ENCODE measurements around the gene KCNB1. TPM values are rescaled to one million over a fixed set of nuclear protein-coding genes. Genes with fewer than 3 reads are reported as not detected.

Gene KCNB1
- polyA plus RNA-seq, 1 donor: 2.4 TPM

- Histone ChIP-seq H3K4me1 (ENCODE audit: control insufficient read depth, insufficient read depth, low read length) (peaks cover 2% of the 10 kb centered on the region), H3K27me3 (ENCODE audit: control insufficient read depth, insufficient read depth, low read length) (peaks cover 5% of the 10 kb centered on the region)
- WGBS (ENCODE audit: insufficient coverage, low lambda C conversion rate): no CpG with 5 or more reads among the region's 3 CpGs
Measured at GRCh38 chr20:49446080-49446479, 36.4 kb downstream of the KCNB1 start.

GRCh38 chr20:49445176-49445575, 37.3 kb downstream of the KCNB1 start:
- no peak overlapping the region for H3K27ac ChIP-seq (ENCODE audit: low read length)
- WGBS (ENCODE audit: insufficient coverage, low lambda C conversion rate): no CpG with 5 or more reads among the region's 5 CpGs

More at GRCh38 chr20:49446080-49446479, 36.4 kb downstream of the KCNB1 start:
- H3K4me3 ChIP-seq (ENCODE audit: low read length): no peak overlapping the region
- DNase-seq: no peak
- H3K27ac ChIP-seq (ENCODE audit: low read length): no peak overlapping the region
- H3K36me3 ChIP-seq (ENCODE audit: control insufficient read depth, insufficient read depth, low read length): no peaks in the 10 kb centered on the region
- no peaks in the 10 kb centered on the region for H3K9me3 ChIP-seq (ENCODE audit: control insufficient read depth, low read depth, low read length)

GRCh38 chr20:49444553-49444990, 37.9 kb downstream of the KCNB1 start:
- H3K36me3 ChIP-seq (ENCODE audit: control insufficient read depth, insufficient read depth, low read length): no peaks in the 10 kb centered on the region
- H3K4me1 ChIP-seq (ENCODE audit: control insufficient read depth, insufficient read depth, low read length): peaks cover 2% of the 10 kb centered on the region
- WGBS (ENCODE audit: insufficient coverage, low lambda C conversion rate): no CpG with 5 or more reads among the region's 1 CpG
- peaks cover 12% of the 10 kb centered on the region for H3K27me3 ChIP-seq (ENCODE audit: control insufficient read depth, insufficient read depth, low read length)
- no peak overlapping the region for H3K27ac ChIP-seq (ENCODE audit: low read length)
- H3K9me3 ChIP-seq (ENCODE audit: control insufficient read depth, low read depth, low read length): no peaks in the 10 kb centered on the region
- H3K4me3 ChIP-seq (ENCODE audit: low read length): no peak overlapping the region
- DNase-seq: no peak

More at GRCh38 chr20:49445176-49445575, 37.3 kb downstream of the KCNB1 start:
- Histone ChIP-seq H3K27me3 (ENCODE audit: control insufficient read depth, insufficient read depth, low read length) (peaks cover 9% of the 10 kb centered on the region), H3K9me3 (ENCODE audit: control insufficient read depth, low read depth, low read length) (no peaks in the 10 kb centered on the region), H3K4me3 (ENCODE audit: low read length) (no peak overlapping the region), H3K4me1 (ENCODE audit: control insufficient read depth, insufficient read depth, low read length) (peaks cover 2% of the 10 kb centered on the region), H3K36me3 (ENCODE audit: control insufficient read depth, insufficient read depth, low read length) (no peaks in the 10 kb centered on the region)
- no peak for DNase-seq

- no peaks in the 10 kb centered on the region for H3K9me3 ChIP-seq (ENCODE audit: control insufficient read depth, low read depth, low read length)
- no peak overlapping the region for H3K4me3 ChIP-seq (ENCODE audit: low read length)
- no peak overlapping the region for H3K27ac ChIP-seq (ENCODE audit: low read length)
- no peaks in the 10 kb centered on the region for H3K36me3 ChIP-seq (ENCODE audit: control insufficient read depth, insufficient read depth, low read length)
- WGBS (ENCODE audit: insufficient coverage, low lambda C conversion rate): 100% methylated on average over 1 of the region's 3 CpGs
- H3K4me1 ChIP-seq (ENCODE audit: control insufficient read depth, insufficient read depth, low read length): no peaks in the 10 kb centered on the region
- peaks cover 15% of the 10 kb centered on the region for H3K27me3 ChIP-seq (ENCODE audit: control insufficient read depth, insufficient read depth, low read length)
- no peak for DNase-seq
Measured at GRCh38 chr20:49437057-49437456, 45.4 kb downstream of the KCNB1 start.

GRCh38 chr20:49435639-49436038, 46.8 kb downstream of the KCNB1 start:
- Histone ChIP-seq H3K4me1 (ENCODE audit: control insufficient read depth, insufficient read depth, low read length) (no peaks in the 10 kb centered on the region), H3K27ac (ENCODE audit: low read length) (no peak overlapping the region), H3K9me3 (ENCODE audit: control insufficient read depth, low read depth, low read length) (no peaks in the 10 kb centered on the region), H3K4me3 (ENCODE audit: low read length) (no peak overlapping the region), H3K27me3 (ENCODE audit: control insufficient read depth, insufficient read depth, low read length) (peaks cover 12% of the 10 kb centered on the region), H3K36me3 (ENCODE audit: control insufficient read depth, insufficient read depth, low read length) (no peaks in the 10 kb centered on the region)
- WGBS (ENCODE audit: insufficient coverage, low lambda C conversion rate): no CpG with 5 or more reads among the region's 5 CpGs
- no peak for DNase-seq

- no peak overlapping the region for H3K4me3 ChIP-seq (ENCODE audit: low read length)
- H3K9me3 ChIP-seq (ENCODE audit: control insufficient read depth, low read depth, low read length): no peaks in the 10 kb centered on the region
- no peaks in the 10 kb centered on the region for H3K4me1 ChIP-seq (ENCODE audit: control insufficient read depth, insufficient read depth, low read length)
- no peaks in the 10 kb centered on the region for H3K36me3 ChIP-seq (ENCODE audit: control insufficient read depth, insufficient read depth, low read length)
- peaks cover 8% of the 10 kb centered on the region for H3K27me3 ChIP-seq (ENCODE audit: control insufficient read depth, insufficient read depth, low read length)
- DNase-seq: no peak
- WGBS (ENCODE audit: insufficient coverage, low lambda C conversion rate): no CpG with 5 or more reads among the region's 10 CpGs
- H3K27ac ChIP-seq (ENCODE audit: low read length): no peak overlapping the region
Measured at GRCh38 chr20:49433333-49433732, 49.1 kb downstream of the KCNB1 start.

- no peaks in the 10 kb centered on the region for H3K9me3 ChIP-seq (ENCODE audit: control insufficient read depth, low read depth, low read length)
- no peak overlapping the region for H3K27ac ChIP-seq (ENCODE audit: low read length)
- no peak overlapping the region for H3K4me3 ChIP-seq (ENCODE audit: low read length)
- DNase-seq: no peak
- no CpG with 5 or more reads among the region's 3 CpGs for WGBS (ENCODE audit: insufficient coverage, low lambda C conversion rate)
- H3K36me3 ChIP-seq (ENCODE audit: control insufficient read depth, insufficient read depth, low read length): no peaks in the 10 kb centered on the region
- no peaks in the 10 kb centered on the region for H3K4me1 ChIP-seq (ENCODE audit: control insufficient read depth, insufficient read depth, low read length)
- H3K27me3 ChIP-seq (ENCODE audit: control insufficient read depth, insufficient read depth, low read length): peaks cover 8% of the 10 kb centered on the region
Measured at GRCh38 chr20:49432550-49432949, 49.9 kb downstream of the KCNB1 start.

GRCh38 chr20:49431329-49431728, 51.1 kb downstream of the KCNB1 start:
- Histone ChIP-seq H3K9me3 (ENCODE audit: control insufficient read depth, low read depth, low read length) (no peaks in the 10 kb centered on the region), H3K4me1 (ENCODE audit: control insufficient read depth, insufficient read depth, low read length) (no peaks in the 10 kb centered on the region), H3K36me3 (ENCODE audit: control insufficient read depth, insufficient read depth, low read length) (no peaks in the 10 kb centered on the region), H3K27me3 (ENCODE audit: control insufficient read depth, insufficient read depth, low read length) (peaks cover 7% of the 10 kb centered on the region), H3K4me3 (ENCODE audit: low read length) (no peak overlapping the region), H3K27ac (ENCODE audit: low read length) (no peak overlapping the region)
- DNase-seq: no peak
- WGBS (ENCODE audit: insufficient coverage, low lambda C conversion rate): 77% methylated on average over 3 of the region's 4 CpGs

- H3K36me3 ChIP-seq (ENCODE audit: control insufficient read depth, insufficient read depth, low read length): no peaks in the 10 kb centered on the region
- H3K4me3 ChIP-seq (ENCODE audit: low read length): no peak overlapping the region
- WGBS (ENCODE audit: insufficient coverage, low lambda C conversion rate): 100% methylated on average over 1 of the region's 2 CpGs
- no peak overlapping the region for H3K27ac ChIP-seq (ENCODE audit: low read length)
- H3K27me3 ChIP-seq (ENCODE audit: control insufficient read depth, insufficient read depth, low read length): peaks cover 7% of the 10 kb centered on the region
- no peaks in the 10 kb centered on the region for H3K4me1 ChIP-seq (ENCODE audit: control insufficient read depth, insufficient read depth, low read length)
- no peak for DNase-seq
- H3K9me3 ChIP-seq (ENCODE audit: control insufficient read depth, low read depth, low read length): no peaks in the 10 kb centered on the region
Measured at GRCh38 chr20:49430320-49430719, 52.1 kb downstream of the KCNB1 start.

GRCh38 chr20:49427751-49428518, 54.5 kb downstream of the KCNB1 start:
- DNase-seq: no peak
- WGBS (ENCODE audit: insufficient coverage, low lambda C conversion rate): no CpG with 5 or more reads among the region's 13 CpGs
- H3K36me3 ChIP-seq (ENCODE audit: control insufficient read depth, insufficient read depth, low read length): no peaks in the 10 kb centered on the region
- no peaks in the 10 kb centered on the region for H3K9me3 ChIP-seq (ENCODE audit: control insufficient read depth, low read depth, low read length)
- peaks cover 7% of the 10 kb centered on the region for H3K27me3 ChIP-seq (ENCODE audit: control insufficient read depth, insufficient read depth, low read length)
- H3K4me3 ChIP-seq (ENCODE audit: low read length): no peak overlapping the region
- no peaks in the 10 kb centered on the region for H3K4me1 ChIP-seq (ENCODE audit: control insufficient read depth, insufficient read depth, low read length)
- no peak overlapping the region for H3K27ac ChIP-seq (ENCODE audit: low read length)

GRCh38 chr20:49426873-49427272, 55.6 kb downstream of the KCNB1 start:
- Histone ChIP-seq H3K4me3 (ENCODE audit: low read length) (no peak overlapping the region), H3K4me1 (ENCODE audit: control insufficient read depth, insufficient read depth, low read length) (no peaks in the 10 kb centered on the region), H3K36me3 (ENCODE audit: control insufficient read depth, insufficient read depth, low read length) (no peaks in the 10 kb centered on the region), H3K27me3 (ENCODE audit: control insufficient read depth, insufficient read depth, low read length) (peaks cover 7% of the 10 kb centered on the region), H3K9me3 (ENCODE audit: control insufficient read depth, low read depth, low read length) (no peaks in the 10 kb centered on the region), H3K27ac (ENCODE audit: low read length) (no peak overlapping the region)
- no CpG with 5 or more reads among the region's 1 CpG for WGBS (ENCODE audit: insufficient coverage, low lambda C conversion rate)
- no peak for DNase-seq
